Germinal center (tissue), 1 donor: ENCODE data around the gene CSNK1G2.

Source experiments
- DNase-seq: peaks from one replicate; pipeline ENCODE4 v3.0.0; 2012; ENCODE audit warnings: mixed read lengths, low spot score

CSNK1G2 gene

GRCh38 chr19:2018752-2019151 lies 77.8 kb downstream of the CSNK1G2 start:
- no peak for DNase-seq

GRCh38 chr19:2021453-2022140 lies 80.6 kb downstream of the CSNK1G2 start:
- DNase-seq: no peak

- no peak for DNase-seq
Observed at GRCh38 chr19:2022289-2022688, 81.3 kb downstream of the CSNK1G2 start.

- no peak for DNase-seq
Observed at GRCh38 chr19:2026770-2027169, 85.8 kb downstream of the CSNK1G2 start.

- DNase-seq: no peak
Observed at GRCh38 chr19:2027361-2027760, 86.4 kb downstream of the CSNK1G2 start.
